Stimulated activated naive CD8-positive, alpha-beta T cell treated with anti-CD3 and anti-CD28 coated beads, Interleukin-15, Interleukin-2, amounts not matched to agents 100 ng/mL and 50 ng/mL, for 24 hours (primary cell): ENCODE results near the gene NPR3.

ENCODE experiments used
- H3K27ac Mint-ChIP-seq: one replicate; pipeline ENCODE4 v1.8.0; 2021; ENCODE audit warnings: mild to moderate bottlenecking, mixed read lengths
- H3K27me3 Mint-ChIP-seq: one replicate; pipeline ENCODE4 v1.8.0; 2021; ENCODE audit warnings: mixed read lengths
- H3K36me3 Mint-ChIP-seq: one replicate; pipeline ENCODE4 v1.8.0; 2021; ENCODE audit warnings: low read depth, mixed read lengths
- H3K4me1 Mint-ChIP-seq: one replicate; pipeline ENCODE4 v1.8.0; 2021; ENCODE audit warnings: low read depth, mixed read lengths
- H3K4me3 Mint-ChIP-seq: one replicate; pipeline ENCODE4 v1.8.0; 2021; ENCODE audit warnings: mild to moderate bottlenecking, mixed read lengths
- H3K9me3 Mint-ChIP-seq: one replicate; pipeline ENCODE4 v1.8.0; 2021; ENCODE audit warnings: mixed read lengths

Gene NPR3

DNA sequence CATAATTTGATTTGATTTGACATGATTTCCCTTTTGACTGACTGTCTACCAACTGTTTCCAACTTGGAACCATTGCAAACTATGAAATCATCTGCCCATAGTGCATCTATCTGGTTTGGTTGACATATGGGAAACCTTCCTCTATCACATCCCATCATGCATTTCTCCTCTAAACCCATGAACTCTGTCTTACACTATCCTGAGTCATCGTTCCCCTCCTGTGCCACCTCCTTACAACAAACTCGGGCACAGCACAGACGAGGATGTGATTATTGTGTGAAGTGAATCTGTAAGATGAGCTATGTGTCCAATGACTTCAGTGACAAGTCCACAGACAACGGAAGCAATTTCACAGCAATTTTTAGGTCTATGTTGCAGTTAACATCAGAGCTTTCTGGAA, 126.1 kb downstream of the NPR3 start:
- H3K27me3 Mint-ChIP-seq = no peaks in the 10 kb centered on the region
- H3K27ac Mint-ChIP-seq = no peak overlapping the region
- no peaks in the 10 kb centered on the region for H3K9me3 Mint-ChIP-seq
- no peaks in the 10 kb centered on the region for H3K36me3 Mint-ChIP-seq
- no peak overlapping the region for H3K4me3 Mint-ChIP-seq
- no peaks in the 10 kb centered on the region for H3K4me1 Mint-ChIP-seq

GRCh38 chr5:32839106-32839505, 128.0 kb downstream of the NPR3 start:
- H3K4me1 Mint-ChIP-seq = no peaks in the 10 kb centered on the region
- no peaks in the 10 kb centered on the region for H3K9me3 Mint-ChIP-seq
- no peak overlapping the region for H3K4me3 Mint-ChIP-seq
- no peaks in the 10 kb centered on the region for H3K27me3 Mint-ChIP-seq
- H3K36me3 Mint-ChIP-seq = no peaks in the 10 kb centered on the region
- no peak overlapping the region for H3K27ac Mint-ChIP-seq

- H3K27ac Mint-ChIP-seq = no peak overlapping the region
- no peaks in the 10 kb centered on the region for H3K27me3 Mint-ChIP-seq
- H3K4me3 Mint-ChIP-seq = no peak overlapping the region
- no peaks in the 10 kb centered on the region for H3K36me3 Mint-ChIP-seq
- H3K4me1 Mint-ChIP-seq = no peaks in the 10 kb centered on the region
- H3K9me3 Mint-ChIP-seq = no peaks in the 10 kb centered on the region
Measured at GRCh38 chr5:32840606-32841005, 129.5 kb downstream of the NPR3 start.
